IPS-15b (cell line): Measurements from ENCODE around the gene SH2B2.

Source experiments
- H3K27me3 ChIP-seq: one replicate; pipeline ENCODE4 v1.6.1; 2013; ENCODE audit warnings: low read length; ENCODE audit not compliant: control insufficient read depth, insufficient read depth
- H3K36me3 ChIP-seq: one replicate; pipeline ENCODE4 v1.6.1; 2013; ENCODE audit warnings: low read length; ENCODE audit not compliant: control insufficient read depth, insufficient read depth
- H3K4me1 ChIP-seq: one replicate; pipeline ENCODE4 v1.6.1; 2013; ENCODE audit warnings: mild to moderate bottlenecking, low read length; ENCODE audit not compliant: control insufficient read depth, insufficient read depth
- H3K4me3 ChIP-seq: one replicate; pipeline ENCODE4 v1.5.1; 2013; ENCODE audit warnings: low read depth, low read length
- H3K9ac ChIP-seq: one replicate; pipeline ENCODE4 v1.6.1; 2013; ENCODE audit warnings: low read depth, mild to moderate bottlenecking, low read length
- H3K9me3 ChIP-seq: one replicate; pipeline ENCODE4 v1.6.1; 2013; ENCODE audit warnings: mild to moderate bottlenecking, low read length; ENCODE audit not compliant: control insufficient read depth, insufficient read depth

SH2B2 gene

GRCh38 chr7:102254521-102254920 lies 32.1 kb upstream of the SH2B2 start:
- H3K4me1 ChIP-seq = no peaks in the 10 kb centered on the region
- no peak overlapping the region for H3K4me3 ChIP-seq
- H3K9me3 ChIP-seq = no peaks in the 10 kb centered on the region
- no peaks in the 10 kb centered on the region for H3K36me3 ChIP-seq
- H3K27me3 ChIP-seq = no peaks in the 10 kb centered on the region
- H3K9ac ChIP-seq = no peak overlapping the region

GRCh38 chr7:102255501-102255900 lies 31.2 kb upstream of the SH2B2 start:
- Histone ChIP-seq H3K4me1 (no peaks in the 10 kb centered on the region), H3K9me3 (no peaks in the 10 kb centered on the region), H3K27me3 (no peaks in the 10 kb centered on the region), H3K36me3 (no peaks in the 10 kb centered on the region), H3K4me3 (no peak overlapping the region), H3K9ac (no peak overlapping the region)

DNA sequence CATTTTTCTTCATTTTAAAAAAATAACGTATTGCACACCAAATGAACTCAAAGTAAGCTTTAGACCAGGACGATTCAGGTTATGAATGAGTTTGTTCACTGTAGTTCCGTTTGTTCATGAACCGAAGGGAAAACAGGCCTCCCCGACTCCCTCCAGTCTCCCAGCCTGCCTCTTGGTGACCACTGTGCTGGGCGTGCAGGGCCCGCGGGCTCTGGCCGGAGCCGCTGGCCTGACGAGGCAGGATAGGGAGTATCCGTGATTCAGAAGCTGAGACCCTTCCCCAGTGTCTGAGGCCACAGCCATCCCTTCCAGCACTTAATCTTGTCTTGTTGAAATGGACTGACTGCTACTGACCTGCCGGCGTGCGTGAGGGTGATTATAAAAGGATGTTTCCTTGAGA lies 30.8 kb upstream of the SH2B2 start:
- no peak overlapping the region for H3K4me3 ChIP-seq
- H3K4me1 ChIP-seq = no peaks in the 10 kb centered on the region
- no peaks in the 10 kb centered on the region for H3K27me3 ChIP-seq
- no peaks in the 10 kb centered on the region for H3K36me3 ChIP-seq
- H3K9me3 ChIP-seq = no peaks in the 10 kb centered on the region
- H3K9ac ChIP-seq = no peak overlapping the region

DNA sequence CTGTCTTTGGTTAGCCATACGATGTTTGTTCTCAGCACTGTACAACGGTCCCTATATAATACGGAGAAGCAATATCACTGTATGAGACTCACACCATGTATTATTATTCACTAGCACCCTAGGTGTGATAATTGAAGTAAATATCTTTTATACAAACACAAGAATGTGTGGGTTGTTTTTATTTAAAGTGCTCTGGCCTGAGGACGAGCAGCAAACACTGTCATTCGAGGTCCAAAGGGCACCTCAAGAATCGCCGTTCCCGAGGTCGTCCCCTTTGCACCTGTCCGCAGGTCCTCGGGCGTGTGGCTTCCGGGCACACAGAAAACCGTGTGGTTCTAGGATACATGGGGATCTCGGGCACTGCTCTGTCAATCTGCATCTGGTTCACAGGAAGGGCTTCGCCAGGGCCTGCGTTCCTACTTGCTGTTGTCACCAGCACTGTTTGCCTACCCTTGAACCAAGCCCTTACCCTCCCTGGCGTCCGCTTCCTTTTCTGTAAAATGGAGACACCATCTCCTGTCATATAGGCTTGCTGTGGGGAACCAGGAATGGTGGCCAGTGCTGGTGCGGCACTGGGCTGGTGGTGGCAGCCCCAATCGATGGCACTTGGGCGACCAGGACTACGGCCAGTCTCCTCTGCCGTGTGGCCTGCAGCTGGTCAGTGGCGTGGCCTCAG lies 28.5 kb upstream of the SH2B2 start:
- H3K9ac ChIP-seq = no peak overlapping the region
- H3K9me3 ChIP-seq = no peaks in the 10 kb centered on the region
- H3K36me3 ChIP-seq = no peaks in the 10 kb centered on the region
- no peak overlapping the region for H3K4me3 ChIP-seq
- H3K27me3 ChIP-seq = no peaks in the 10 kb centered on the region
- H3K4me1 ChIP-seq = no peaks in the 10 kb centered on the region

DNA sequence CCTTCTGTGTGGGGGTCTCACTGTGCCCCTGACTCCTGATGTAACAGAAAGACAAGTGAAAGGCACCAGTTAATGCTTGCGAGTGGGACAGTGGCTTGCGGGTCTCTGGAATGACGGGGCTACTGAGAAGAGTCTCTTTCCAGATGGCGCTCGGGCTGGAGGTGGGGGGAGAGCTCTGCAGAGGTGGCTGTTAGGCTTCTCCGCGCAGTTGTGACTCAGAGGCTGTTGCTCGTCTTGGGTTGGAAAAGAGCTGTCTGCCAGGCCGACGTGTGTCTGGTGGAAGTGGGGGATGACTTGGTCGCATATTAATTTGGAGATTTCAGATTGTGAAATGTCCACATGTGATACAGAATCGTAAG lies 27.9 kb upstream of the SH2B2 start:
- Histone ChIP-seq H3K9me3 (no peaks in the 10 kb centered on the region), H3K36me3 (no peaks in the 10 kb centered on the region), H3K4me3 (no peak overlapping the region), H3K9ac (no peak overlapping the region), H3K4me1 (no peaks in the 10 kb centered on the region), H3K27me3 (no peaks in the 10 kb centered on the region)

DNA sequence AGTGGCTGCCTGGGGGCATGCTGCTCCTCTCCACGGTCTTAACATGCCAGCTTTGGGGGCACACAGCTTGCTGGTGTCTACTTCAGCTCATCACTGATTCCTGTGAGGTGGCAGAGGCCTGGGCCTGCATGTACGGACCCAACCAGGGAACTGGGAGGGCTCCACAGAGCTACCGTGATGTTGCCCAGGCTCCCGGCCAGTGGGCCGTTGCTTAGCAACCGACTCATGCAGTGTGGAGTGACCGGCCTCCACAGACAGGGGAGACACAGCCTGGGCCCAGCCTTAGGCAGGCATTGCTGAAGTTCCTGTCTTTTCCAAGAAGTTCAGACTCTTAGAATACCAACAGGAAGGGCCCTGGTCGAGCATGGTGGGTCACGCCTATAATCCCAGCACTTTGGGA lies 25.8 kb upstream of the SH2B2 start:
- H3K36me3 ChIP-seq = no peaks in the 10 kb centered on the region
- H3K9ac ChIP-seq = no peak overlapping the region
- no peak overlapping the region for H3K4me3 ChIP-seq
- no peaks in the 10 kb centered on the region for H3K4me1 ChIP-seq
- no peaks in the 10 kb centered on the region for H3K27me3 ChIP-seq
- H3K9me3 ChIP-seq = no peaks in the 10 kb centered on the region

DNA sequence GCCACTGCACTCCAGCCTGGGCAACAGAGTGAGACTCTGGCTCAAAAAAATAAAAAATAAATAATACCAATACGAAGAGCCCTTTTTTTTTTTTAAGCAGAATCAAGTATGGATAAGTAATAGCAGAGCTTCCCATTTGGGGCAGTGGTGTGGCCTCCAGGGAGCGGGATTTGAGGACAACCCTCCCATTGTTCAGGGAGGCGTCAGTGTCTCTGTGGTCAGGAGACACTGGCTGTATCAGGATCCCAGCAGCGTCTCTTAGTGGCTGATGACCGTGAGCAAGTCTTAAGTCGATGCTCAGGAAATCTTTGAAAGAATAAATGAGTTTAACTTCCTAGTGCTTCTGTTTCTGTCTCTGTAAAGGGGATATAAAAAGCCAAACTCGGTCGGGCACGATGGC lies 25.2 kb upstream of the SH2B2 start:
- H3K4me3 ChIP-seq = no peak overlapping the region
- H3K9ac ChIP-seq = no peak overlapping the region

DNA sequence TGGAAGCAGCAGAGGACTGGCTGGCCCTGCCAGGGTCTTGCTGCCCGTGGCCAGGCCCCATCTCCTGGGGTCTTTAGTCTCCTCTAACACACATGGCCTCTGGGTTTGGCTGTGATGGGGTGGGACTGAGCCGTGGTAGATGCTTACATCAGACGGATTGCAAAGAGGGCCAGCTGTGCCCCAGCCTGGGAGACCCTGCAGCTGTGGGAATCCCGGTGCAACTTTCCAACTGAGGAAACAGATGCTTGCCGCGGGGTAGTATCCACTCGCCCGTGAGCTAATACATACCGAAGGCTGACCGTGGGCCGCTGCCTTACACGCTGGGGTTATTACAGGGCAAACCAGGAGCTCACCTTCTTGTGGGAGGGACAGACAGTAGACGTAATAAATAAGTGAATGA lies 24.1 kb upstream of the SH2B2 start:
- no peaks in the 10 kb centered on the region for H3K27me3 ChIP-seq
- H3K4me3 ChIP-seq = no peak overlapping the region
- H3K36me3 ChIP-seq = no peaks in the 10 kb centered on the region
- no peaks in the 10 kb centered on the region for H3K4me1 ChIP-seq
- H3K9ac ChIP-seq = no peak overlapping the region
- H3K9me3 ChIP-seq = no peaks in the 10 kb centered on the region

More for the DNA sequence above, 25.2 kb upstream of the SH2B2 start:
- Histone ChIP-seq H3K9me3 (no peaks in the 10 kb centered on the region), H3K27me3 (no peaks in the 10 kb centered on the region), H3K4me1 (no peaks in the 10 kb centered on the region), H3K36me3 (no peaks in the 10 kb centered on the region)

GRCh38 chr7:102264367-102264891 lies 22.2 kb upstream of the SH2B2 start:
- Histone ChIP-seq H3K27me3 (no peaks in the 10 kb centered on the region), H3K4me3 (no peak overlapping the region), H3K9ac (no peak overlapping the region), H3K36me3 (no peaks in the 10 kb centered on the region), H3K9me3 (no peaks in the 10 kb centered on the region), H3K4me1 (no peaks in the 10 kb centered on the region)

DNA sequence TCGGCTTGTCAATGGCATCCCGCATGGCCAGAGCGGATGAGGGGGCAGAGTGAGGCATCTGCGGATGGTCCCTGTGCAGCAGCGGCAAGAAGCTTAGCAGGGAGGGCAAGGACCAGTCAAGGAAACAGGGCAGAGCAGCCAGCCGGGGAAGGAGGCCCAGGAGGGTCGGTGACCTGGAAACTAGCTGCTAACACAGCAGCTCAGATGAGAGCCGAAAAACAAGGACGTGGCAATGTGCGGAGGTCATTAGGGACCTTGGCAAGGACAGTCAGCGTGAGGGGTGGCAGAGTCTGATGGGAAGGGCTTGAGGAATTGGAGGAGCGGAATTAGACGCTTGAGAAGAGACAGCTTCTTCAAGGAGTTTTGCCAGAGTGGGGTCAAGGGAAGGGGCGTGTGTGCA lies 20.1 kb upstream of the SH2B2 start:
- Histone ChIP-seq H3K9ac (no peak overlapping the region), H3K36me3 (no peaks in the 10 kb centered on the region), H3K9me3 (no peaks in the 10 kb centered on the region), H3K27me3 (no peaks in the 10 kb centered on the region), H3K4me1 (no peaks in the 10 kb centered on the region), H3K4me3 (no peak overlapping the region)

DNA sequence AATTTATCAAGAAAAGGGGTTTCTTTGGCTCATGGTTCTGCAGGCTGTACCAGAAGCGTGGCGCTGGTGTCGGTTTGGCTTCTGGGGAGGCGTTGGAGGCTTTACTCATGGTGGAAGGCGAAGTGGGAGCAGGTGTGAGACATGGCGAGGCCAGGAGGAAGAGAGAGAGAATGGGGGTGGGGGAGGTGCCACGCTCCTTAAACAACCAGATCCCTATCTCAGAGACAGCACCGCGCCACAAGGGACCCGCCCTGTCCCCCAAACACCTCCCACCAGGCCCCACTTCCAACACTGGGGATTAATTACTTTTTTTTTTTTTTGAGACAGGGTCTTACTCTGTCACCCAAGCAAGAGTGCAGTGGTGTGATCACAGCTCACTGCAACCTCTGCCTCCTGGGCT lies 18.0 kb upstream of the SH2B2 start:
- Histone ChIP-seq H3K36me3 (no peaks in the 10 kb centered on the region), H3K9me3 (no peaks in the 10 kb centered on the region), H3K9ac (no peak overlapping the region), H3K4me1 (no peaks in the 10 kb centered on the region), H3K27me3 (no peaks in the 10 kb centered on the region), H3K4me3 (no peak overlapping the region)

DNA sequence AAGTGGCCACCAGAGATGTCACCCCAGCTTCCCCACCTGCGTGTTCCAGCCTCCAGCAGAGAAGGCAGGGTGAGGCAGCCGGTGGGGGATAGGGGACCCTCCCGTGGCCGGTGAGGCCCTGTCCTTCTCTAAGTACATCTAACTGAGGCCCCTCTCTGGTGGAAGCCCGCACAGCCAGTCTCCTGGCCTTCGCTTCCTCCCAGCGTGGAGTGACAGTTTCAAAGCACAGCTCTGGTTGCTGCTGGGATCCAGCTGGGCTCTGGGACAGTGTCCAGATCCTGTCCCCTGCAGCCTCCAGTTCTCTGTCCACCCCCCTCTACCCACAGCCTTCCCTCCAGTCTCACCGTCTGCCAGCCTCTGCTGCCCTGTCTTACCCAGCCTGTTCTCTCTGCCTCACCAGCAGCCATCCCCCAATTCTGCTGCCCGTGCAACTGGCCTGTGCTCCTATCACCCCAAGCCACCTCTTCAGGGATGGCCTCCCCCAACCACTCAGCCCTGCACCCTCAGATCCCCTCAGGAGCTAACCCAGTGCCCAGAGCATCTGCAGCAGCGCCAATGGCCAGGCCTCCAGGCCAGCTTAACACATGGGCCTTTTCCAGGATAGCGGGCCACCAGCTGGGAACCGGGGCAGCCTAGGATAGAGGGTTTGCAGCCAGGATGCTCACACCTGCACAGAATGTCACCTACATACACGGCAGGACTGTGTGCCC lies 16.3 kb upstream of the SH2B2 start:
- Histone ChIP-seq H3K27me3 (no peaks in the 10 kb centered on the region), H3K4me3 (no peak overlapping the region), H3K36me3 (no peaks in the 10 kb centered on the region), H3K9ac (no peak overlapping the region), H3K9me3 (no peaks in the 10 kb centered on the region), H3K4me1 (no peaks in the 10 kb centered on the region)
